Measurements from ENCODE around the gene CLIC1.

DNA sequence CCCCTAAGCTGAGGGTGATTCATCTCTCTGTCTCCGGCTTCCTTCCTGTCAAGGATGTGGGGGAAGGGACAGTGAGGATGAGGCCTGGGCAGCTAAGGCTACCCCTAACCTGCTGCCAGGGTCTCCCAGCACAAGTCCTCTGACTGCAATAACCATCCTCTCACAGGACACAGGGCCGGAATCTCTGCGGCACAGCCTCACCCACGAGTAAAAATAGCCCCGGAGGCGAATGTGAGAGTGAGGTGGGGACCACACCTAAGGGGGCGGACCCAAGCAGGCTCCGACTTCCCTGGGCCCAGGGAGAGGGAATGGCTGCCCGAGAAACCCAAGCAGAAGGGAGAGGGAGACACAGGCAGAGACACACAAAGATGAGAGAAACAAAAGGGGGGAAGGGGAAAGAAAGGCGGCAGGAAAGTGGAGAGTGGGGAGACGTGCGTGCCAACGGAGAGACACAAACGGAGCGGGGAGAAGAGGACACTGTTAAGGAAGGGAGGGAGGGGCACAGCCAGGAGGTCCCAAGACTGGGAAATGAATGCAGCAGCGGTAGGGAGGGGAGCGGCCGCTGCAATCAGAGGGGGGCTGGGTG is 1.4 kb downstream of the CLIC1 start:
- TF ChIP-seq POLR2A (IDR thresholded peaks at IDR 0.05) (peak in 1 of 3 donors; percentile 40), POLR2AphosphoS5 (IDR thresholded peaks at IDR 0.05) (peak; percentile 70 to 89 (median 80))
- TF ChIP-seq, protein P1, sequence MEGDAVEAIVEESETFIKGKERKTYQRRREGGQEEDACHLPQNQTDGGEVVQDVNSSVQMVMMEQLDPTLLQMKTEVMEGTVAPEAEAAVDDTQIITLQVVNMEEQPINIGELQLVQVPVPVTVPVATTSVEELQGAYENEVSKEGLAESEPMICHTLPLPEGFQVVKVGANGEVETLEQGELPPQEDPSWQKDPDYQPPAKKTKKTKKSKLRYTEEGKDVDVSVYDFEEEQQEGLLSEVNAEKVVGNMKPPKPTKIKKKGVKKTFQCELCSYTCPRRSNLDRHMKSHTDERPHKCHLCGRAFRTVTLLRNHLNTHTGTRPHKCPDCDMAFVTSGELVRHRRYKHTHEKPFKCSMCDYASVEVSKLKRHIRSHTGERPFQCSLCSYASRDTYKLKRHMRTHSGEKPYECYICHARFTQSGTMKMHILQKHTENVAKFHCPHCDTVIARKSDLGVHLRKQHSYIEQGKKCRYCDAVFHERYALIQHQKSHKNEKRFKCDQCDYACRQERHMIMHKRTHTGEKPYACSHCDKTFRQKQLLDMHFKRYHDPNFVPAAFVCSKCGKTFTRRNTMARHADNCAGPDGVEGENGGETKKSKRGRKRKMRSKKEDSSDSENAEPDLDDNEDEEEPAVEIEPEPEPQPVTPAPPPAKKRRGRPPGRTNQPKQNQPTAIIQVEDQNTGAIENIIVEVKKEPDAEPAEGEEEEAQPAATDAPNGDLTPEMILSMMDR (IDR thresholded peaks at IDR 0.05 in 8 of 11, conservative IDR thresholded peaks at IDR 0.05 in 3 of 11) = no peak
